Lower leg skin (tissue), 4 donors: ENCODE data around the gene NUFIP2. TPM values are rescaled to one million over a fixed set of nuclear protein-coding genes. Genes with fewer than 3 reads are reported as not detected.

Experiments
- DNase-seq, 2 donors: peaks; one replicate each; pipeline ENCODE4 v3.0.0-alpha.2; 2019; ENCODE audit warnings: low spot score in 2 of 2
- H3K4me3 ChIP-seq: fragments of 200-600 bp; sonication (generic); 2 replicates; pipeline ENCODE4 v1.5.1; 2017; ENCODE audit warnings: mild to moderate bottlenecking, low read depth; ENCODE audit not compliant: poor library complexity, severe bottlenecking
- CTCF ChIP-seq, 3 donors: fragments of 450-650 bp; IDR thresholded peaks; one replicate each; pipeline ENCODE4 v1.5.1; 2016; ENCODE audit warnings: antibody characterized with exemption in 3 of 3, mild to moderate bottlenecking in 3 of 3, moderate library complexity in 2 of 3
- POLR2A ChIP-seq, 2 donors: fragments of 450-650 bp; IDR thresholded peaks; one replicate each; pipeline ENCODE4 v1.6.1; 2016 to 2017; ENCODE audit warnings: antibody characterized with exemption in 2 of 2, mild to moderate bottlenecking in 1 of 2, moderate library complexity in 1 of 2
- WGBS, 2 donors: methylation state at CpG; one replicate each; pipeline ENCODE4 v1.1.5; 2018; 5-methylcytosine and 5-hydroxymethylcytosine counted together
- intact Hi-C: fragments of 100-400 bp; cut with DNase I; formaldehyde crosslinking; loops from one replicate; pipeline ENCODE4 v1.15.0; 2023; ENCODE audit warnings: low total_unique reads
- total RNA-seq, 4 donors: library from RNA; depleted of rRNA; stranded (reverse); fragments of >200 nt; gene quantifications; one replicate each; pipeline ENCODE4 v1.1.0, GENCODE V29; 2016

NUFIP2 gene
- total RNA-seq, 4 donors from 2014 or later = 22.7 to 28.4 (median 23.4) TPM

- no peak overlapping the region for H3K4me3 ChIP-seq
- intact Hi-C loops = no loop called here
- 60 to 63% methylated on average over 5 of the region's 5 CpGs for WGBS, 2 donors
- TF ChIP-seq CTCF (IDR thresholded peaks at IDR 0.05) = no peak
- no peak for TF ChIP-seq POLR2A (IDR thresholded peaks at IDR 0.05)
- no peak for DNase-seq
Measured at GRCh38 chr17:29263916-29264315, 30.0 kb downstream of the NUFIP2 start.

- 64 to 74% methylated on average over 3 of the region's 3 CpGs for WGBS, 2 donors
- H3K4me3 ChIP-seq = no peak overlapping the region
- TF ChIP-seq CTCF (IDR thresholded peaks at IDR 0.05) (no peak), POLR2A (IDR thresholded peaks at IDR 0.05) (no peak)
- intact Hi-C loops = no loop called here
- no peak for DNase-seq
Measured at GRCh38 chr17:29257756-29258155, 36.2 kb downstream of the NUFIP2 start.

- intact Hi-C loops = no loop called here
- DNase-seq = no peak
- 46 to 47% methylated on average over 8 of the region's 8 CpGs for WGBS, 2 donors
- TF ChIP-seq POLR2A (IDR thresholded peaks at IDR 0.05) = no peak
- no peak overlapping the region for H3K4me3 ChIP-seq
Measured at GRCh38 chr17:29256735-29257466, 37.0 kb downstream of the NUFIP2 start.

GRCh38 chr17:29255926-29256522 is 37.9 kb downstream of the NUFIP2 start:
- 80 to 88% methylated on average over 4 of the region's 4 CpGs for WGBS, 2 donors
- DNase-seq = no peak
- TF ChIP-seq CTCF (IDR thresholded peaks at IDR 0.05) = no peak
- no peak for TF ChIP-seq POLR2A (IDR thresholded peaks at IDR 0.05)
- intact Hi-C loops = no loop called here
- no peak overlapping the region for H3K4me3 ChIP-seq

GRCh38 chr17:29253037-29253436 is 40.9 kb downstream of the NUFIP2 start:
- 95 to 100% methylated on average over 2 of the region's 2 CpGs for WGBS, 2 donors
- TF ChIP-seq POLR2A (IDR thresholded peaks at IDR 0.05) = no peak
- no peak for TF ChIP-seq CTCF (IDR thresholded peaks at IDR 0.05)
- intact Hi-C loops = no loop called here
- no peak overlapping the region for H3K4me3 ChIP-seq
- DNase-seq = no peak

GRCh38 chr17:29252101-29252791 is 41.7 kb downstream of the NUFIP2 start:
- intact Hi-C loops = no loop called here
- no peak for DNase-seq
- WGBS, 2 donors = 66 to 72% methylated on average over 7 of the region's 7 CpGs
- no peak overlapping the region for H3K4me3 ChIP-seq
- TF ChIP-seq POLR2A (IDR thresholded peaks at IDR 0.05) = no peak
- no peak for TF ChIP-seq CTCF (IDR thresholded peaks at IDR 0.05)
